ENCODE measurements around the gene MPC1.
"Not testable (repeated sequence)": the region's sequence is repeated elsewhere in the genome, so short reads cannot be mapped to it uniquely, and the experiment has no call there.

The MPC1 gene

DNA sequence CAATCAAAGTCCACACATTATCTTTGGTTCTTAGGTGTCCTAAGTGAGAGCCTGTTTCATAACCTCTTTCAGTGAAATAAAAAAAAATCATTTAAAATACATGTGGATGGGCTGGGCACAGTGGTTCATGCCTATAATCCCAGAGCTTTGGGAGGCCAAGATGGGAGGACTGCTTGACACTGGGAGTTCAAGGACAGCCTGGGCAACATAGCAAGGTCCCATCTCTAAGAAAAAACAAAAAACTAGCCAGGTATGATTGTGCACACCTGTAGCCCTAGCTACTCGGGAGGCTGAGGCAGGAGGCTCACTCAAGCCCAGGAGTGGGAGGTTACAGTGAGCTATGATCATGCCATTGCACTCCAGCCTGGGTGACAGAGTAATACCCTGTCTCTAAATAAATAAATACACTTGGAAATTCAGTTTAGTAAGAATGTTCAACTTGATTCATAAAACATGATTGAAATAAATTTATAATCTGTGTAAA is 3.6 kb downstream of the MPC1 start:
- no peak for DNase-seq

DNA sequence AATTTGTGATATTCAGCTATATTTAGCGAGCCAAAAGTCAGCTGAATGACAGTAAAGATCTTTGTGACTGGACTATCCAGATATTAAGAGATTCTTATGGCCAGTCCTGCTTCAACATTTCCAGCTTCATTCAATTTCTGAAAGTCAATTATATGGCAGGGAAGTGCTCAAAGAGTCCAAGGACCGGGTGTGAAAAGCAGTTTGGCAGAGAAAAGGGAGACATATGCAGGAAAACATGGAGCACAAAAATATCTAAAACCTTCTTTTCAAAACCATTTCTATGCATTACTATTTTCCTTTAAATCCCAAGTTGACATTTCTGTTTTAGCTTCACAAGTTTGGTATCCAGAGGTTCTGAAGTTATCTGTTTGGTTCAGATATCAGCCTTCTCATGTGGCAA is 5.0 kb downstream of the MPC1 start:
- DNase-seq, result no peak

GRCh38 chr6:166375013-166375412 is 7.7 kb downstream of the MPC1 start:
- DNase-seq, result no peak

GRCh38 chr6:166370489-166370888 is 12.3 kb downstream of the MPC1 start:
- no peak for DNase-seq

GRCh38 chr6:166369782-166370181 is 13.0 kb downstream of the MPC1 start:
- no peak for DNase-seq

DNA sequence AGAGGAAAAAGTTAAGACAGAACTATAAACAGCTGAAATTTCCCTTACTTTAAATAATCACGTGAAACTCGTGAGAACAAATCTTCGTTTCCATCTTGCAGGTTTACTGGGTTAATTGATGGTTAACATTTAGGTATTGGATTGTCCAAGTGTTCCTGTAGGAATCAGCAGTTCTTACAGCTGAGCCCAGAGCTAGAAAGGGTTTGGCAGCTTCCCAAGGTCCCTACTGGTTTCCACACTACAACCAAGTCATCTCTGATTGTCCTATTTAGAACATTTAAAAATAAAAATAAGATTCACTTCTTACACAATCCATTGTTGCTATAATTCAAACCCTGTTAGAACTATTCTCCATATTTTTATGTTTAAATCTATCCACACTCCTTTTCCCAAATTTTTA is 15.8 kb downstream of the MPC1 start:
- no peak for DNase-seq

GRCh38 chr6:166365806-166366205 is 16.9 kb downstream of the MPC1 start:
- DNase-seq, result no peak

GRCh38 chr6:166365221-166365620 is 17.5 kb downstream of the MPC1 start:
- DNase-seq, result no peak

GRCh38 chr6:166364456-166364855 is 18.3 kb downstream of the MPC1 start:
- no peak for DNase-seq

GRCh38 chr6:166362427-166362826 is 20.3 kb downstream of the MPC1 start:
- DNase-seq, result not testable (repeated sequence)

- no peak for DNase-seq
Observed at GRCh38 chr6:166361077-166361429, 21.7 kb downstream of the MPC1 start.

- no peak for DNase-seq
Observed at GRCh38 chr6:166360243-166361076, 22.3 kb downstream of the MPC1 start.

DNA sequence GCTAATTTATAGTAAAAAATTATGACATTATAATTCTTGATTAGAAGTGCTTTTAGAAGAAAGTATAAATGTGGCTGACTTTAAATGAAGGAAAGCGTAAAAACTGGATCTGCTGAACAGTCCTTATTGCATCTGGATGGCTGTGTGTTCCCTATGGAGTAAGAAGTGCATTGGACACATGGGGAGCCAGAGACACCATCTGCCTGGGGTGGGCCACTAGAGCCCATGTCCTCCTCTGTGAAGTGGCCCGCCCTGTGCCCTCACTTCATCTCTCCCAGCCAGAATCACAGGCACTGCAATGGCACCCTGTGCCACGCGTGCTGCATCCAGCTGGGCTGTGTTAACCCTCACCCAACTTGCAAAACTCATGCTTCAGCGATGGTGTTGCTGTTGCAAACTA is 27.2 kb downstream of the MPC1 start:
- no peak for DNase-seq

- no peak for DNase-seq
Observed at GRCh38 chr6:166354965-166355364, 27.8 kb downstream of the MPC1 start.

DNA sequence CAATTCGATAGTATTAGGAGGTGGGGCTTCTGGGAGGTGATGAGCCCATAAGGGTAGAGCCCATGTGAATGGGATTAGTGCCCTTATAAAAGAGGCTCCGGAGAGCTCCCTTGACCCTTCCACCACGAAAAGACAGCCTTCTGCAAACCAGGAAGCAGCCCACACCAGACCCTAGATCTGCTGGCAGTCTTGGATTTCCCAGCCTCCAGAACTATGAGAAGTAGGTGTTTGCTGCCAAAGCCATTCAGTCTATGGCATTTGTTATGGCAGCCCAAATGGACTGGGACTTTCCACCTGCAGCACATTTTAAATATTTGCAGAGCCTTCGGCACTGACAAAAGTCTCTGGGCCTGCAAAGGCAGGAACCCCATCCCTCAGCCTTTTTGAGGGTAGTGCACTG is 28.6 kb downstream of the MPC1 start:
- no peak for DNase-seq

- no peak for DNase-seq
Observed at GRCh38 chr6:166353507-166353906, 29.2 kb downstream of the MPC1 start.

DNA sequence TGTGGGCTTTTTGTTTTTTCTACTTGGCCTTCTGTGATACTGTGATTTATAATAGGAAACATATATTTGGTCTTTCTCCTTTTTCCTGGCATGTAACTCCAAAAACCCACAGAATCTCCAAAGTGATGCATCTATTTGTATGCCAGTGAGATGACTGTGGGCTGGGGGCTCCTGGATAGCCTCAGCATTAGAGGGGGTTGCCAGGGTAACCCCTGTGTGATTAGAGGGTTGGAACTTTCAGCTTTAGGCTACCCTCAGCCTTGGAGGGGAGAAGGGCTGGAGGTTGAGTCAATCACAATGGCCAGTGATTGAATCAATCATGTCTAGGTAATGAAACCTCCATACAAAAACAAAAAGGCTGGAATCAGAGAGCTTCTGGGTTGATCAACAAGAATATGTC is 29.8 kb downstream of the MPC1 start:
- no peak for DNase-seq

DNA sequence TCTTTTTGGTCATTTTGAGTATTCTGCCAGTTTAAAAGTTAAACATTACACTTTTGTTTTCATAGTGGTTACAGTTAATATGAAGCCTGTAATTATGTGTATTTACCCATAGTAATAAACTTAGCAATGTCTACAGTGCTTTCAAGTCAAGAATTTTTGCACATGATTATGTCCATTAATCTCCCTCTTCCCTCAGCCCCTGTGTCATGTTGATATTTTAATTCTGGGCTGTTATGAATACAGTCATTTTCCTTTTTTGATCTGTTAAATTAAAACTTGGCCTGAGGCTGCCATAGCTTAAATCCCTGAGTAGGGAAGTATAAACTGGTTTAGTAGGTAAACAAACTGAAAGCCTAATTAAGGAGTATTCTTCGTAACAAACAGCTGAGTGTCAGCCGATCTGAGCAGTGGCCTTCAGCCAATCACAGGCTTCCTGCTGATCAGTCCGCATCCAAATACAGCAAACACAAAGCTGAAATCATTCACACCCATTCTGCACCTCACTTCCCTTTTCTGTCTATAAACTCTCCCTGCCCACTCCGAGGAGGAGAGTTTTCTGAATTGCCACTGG is 30.9 kb downstream of the MPC1 start:
- peak; percentile 96 for DNase-seq

- DNase-seq, result no peak
Observed at GRCh38 chr6:166348305-166348949, 34.3 kb downstream of the MPC1 start.

- no peak for DNase-seq
Observed at GRCh38 chr6:166346965-166347364, 35.8 kb downstream of the MPC1 start.

DNA sequence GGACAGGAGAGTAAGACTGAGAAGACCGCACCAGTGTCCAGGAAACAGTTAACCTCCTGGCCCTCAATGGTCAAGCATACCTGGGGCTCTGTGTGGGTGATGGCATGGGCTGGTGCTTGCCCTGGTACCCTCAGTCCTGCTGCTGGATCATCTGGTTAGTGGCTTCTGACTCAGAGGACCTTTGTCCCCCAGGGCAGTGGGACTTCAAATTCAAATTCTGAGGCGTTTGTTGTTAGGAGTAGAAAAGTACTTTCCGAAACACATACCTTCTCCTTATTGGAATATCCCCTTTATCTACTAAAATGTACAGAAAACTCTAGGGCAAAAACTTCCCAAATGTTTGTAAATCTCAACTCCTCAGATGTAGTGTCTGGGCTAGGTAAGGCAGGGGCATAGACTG is 36.3 kb downstream of the MPC1 start:
- DNase-seq, result no peak

- not testable (repeated sequence) for DNase-seq
Observed at GRCh38 chr6:166345672-166346071, 37.1 kb downstream of the MPC1 start.

DNA sequence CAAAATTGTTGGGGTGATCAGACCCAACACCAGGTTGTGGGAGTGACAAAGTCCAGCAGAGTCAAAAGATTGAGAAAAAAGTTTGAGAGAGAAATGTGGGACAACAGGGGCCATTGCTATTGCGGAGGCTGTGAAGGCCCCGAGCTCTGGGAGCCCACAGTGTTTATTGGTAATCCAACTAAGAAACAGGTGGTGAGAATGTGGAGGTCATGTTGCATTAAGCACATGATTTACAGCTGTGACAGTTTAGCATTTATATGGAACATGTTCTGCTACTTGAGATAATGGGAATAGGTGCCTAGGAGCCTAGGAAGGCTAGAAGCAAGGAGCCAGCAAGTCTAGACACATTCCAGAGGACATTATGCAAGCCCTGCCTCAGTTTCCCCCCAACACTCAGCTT is 37.8 kb downstream of the MPC1 start:
- not testable (repeated sequence) for DNase-seq

DNA sequence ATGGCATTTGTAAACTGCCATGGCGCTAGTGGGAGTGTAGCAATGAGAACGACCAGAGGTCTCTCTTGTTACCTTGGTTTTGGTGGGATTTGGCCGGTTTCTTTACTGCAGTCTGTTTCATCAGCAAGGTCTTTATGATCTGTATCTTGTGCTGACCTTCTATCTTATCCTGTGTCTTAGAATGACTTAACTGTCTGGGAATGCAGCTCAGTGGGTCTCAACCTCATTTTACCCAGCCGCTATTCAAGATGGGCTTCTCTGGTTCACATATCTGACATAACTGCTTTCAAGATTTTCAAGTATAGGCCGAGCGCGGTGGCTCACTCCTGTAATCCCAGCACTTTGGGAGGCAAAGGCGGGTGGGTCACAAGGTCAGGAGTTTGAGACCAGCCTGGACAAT is 38.5 kb downstream of the MPC1 start:
- DNase-seq, result no peak

Measured in NCI-H1105 (cell line).